Measurements from ENCODE around the gene FAM98B. TPM values are rescaled to one million over a fixed set of nuclear protein-coding genes. Genes with fewer than 3 reads are reported as not detected.

Gene FAM98B
- total RNA-seq, 4 donors from 2014 or later, result 5.2 to 12.2 (median 7.6) TPM

GRCh38 chr15:38522922-38523321, 69.0 kb downstream of the FAM98B start:
- TF ChIP-seq CTCF (IDR thresholded peaks at IDR 0.05) (no peak), POLR2AphosphoS5 (IDR thresholded peaks at IDR 0.05) (no peak), EP300 (IDR thresholded peaks at IDR 0.05; ENCODE audit: low read depth) (no peak), POLR2A (IDR thresholded peaks at IDR 0.05) (no peak)
- no peaks in the 10 kb centered on the region for H3K9me3 ChIP-seq
- H3K27ac ChIP-seq, result no peak overlapping the region
- H3K27me3 ChIP-seq, result no peaks in the 10 kb centered on the region
- H3K36me3 ChIP-seq, result no peaks in the 10 kb centered on the region
- WGBS, 2 donors (ENCODE audit: low coverage in 1 of 2), result 86 to 93% methylated on average over 3 to 4 of the region's 4 CpGs
- intact Hi-C loops (cut with DNase I; ENCODE audit: low total_unique reads) (no loop called here), in situ Hi-C loops (cut with MboI; ENCODE audit: low pct_ligation_motif_present in 1 of 4, low pct_unique_long_range_greater_than_20kb in 1 of 4, low sequenced_read_pairs in 3 of 4) (no loop called here)
- H3K4me1 ChIP-seq, result no peaks in the 10 kb centered on the region
- DNase-seq, result no peak
- no peak overlapping the region for H3K4me3 ChIP-seq

- Histone ChIP-seq H3K36me3 (no peaks in the 10 kb centered on the region), H3K27me3 (no peaks in the 10 kb centered on the region), H3K27ac (no peak overlapping the region), H3K4me1 (no peaks in the 10 kb centered on the region), H3K9me3 (no peaks in the 10 kb centered on the region), H3K4me3 (no peak overlapping the region)
- no peak for TF ChIP-seq POLR2A (IDR thresholded peaks at IDR 0.05)
- no peak for TF ChIP-seq CTCF (IDR thresholded peaks at IDR 0.05)
- no peak for TF ChIP-seq EP300 (IDR thresholded peaks at IDR 0.05; ENCODE audit: low read depth)
- TF ChIP-seq POLR2AphosphoS5 (IDR thresholded peaks at IDR 0.05), result no peak
- in situ Hi-C loops (cut with MboI; ENCODE audit: low pct_ligation_motif_present in 1 of 4, low pct_unique_long_range_greater_than_20kb in 1 of 4, low sequenced_read_pairs in 3 of 4), result no loop called here
- 94 to 96% methylated on average over 5 of the region's 5 CpGs for WGBS, 2 donors (ENCODE audit: low coverage in 1 of 2)
- intact Hi-C loops (cut with DNase I; ENCODE audit: low total_unique reads), result no loop called here
- no peak for DNase-seq
These were observed 70.2 kb downstream of the FAM98B start for GRCh38 chr15:38524156-38524555.

- no peak overlapping the region for H3K4me3 ChIP-seq
- in situ Hi-C loops (cut with MboI; ENCODE audit: low pct_ligation_motif_present in 1 of 4, low pct_unique_long_range_greater_than_20kb in 1 of 4, low sequenced_read_pairs in 3 of 4), result no loop called here
- intact Hi-C loops (cut with DNase I; ENCODE audit: low total_unique reads), result no loop called here
- TF ChIP-seq POLR2AphosphoS5 (IDR thresholded peaks at IDR 0.05) (no peak), CTCF (IDR thresholded peaks at IDR 0.05) (no peak), POLR2A (IDR thresholded peaks at IDR 0.05) (no peak), EP300 (IDR thresholded peaks at IDR 0.05; ENCODE audit: low read depth) (no peak)
- WGBS, 2 donors (ENCODE audit: low coverage in 1 of 2), result 89% methylated on average over 6 of the region's 6 CpGs; no CpG with 5 or more reads in 1 of the 2 donors
- H3K4me1 ChIP-seq, result no peaks in the 10 kb centered on the region
- no peaks in the 10 kb centered on the region for H3K9me3 ChIP-seq
- H3K27ac ChIP-seq, result no peak overlapping the region
- no peak for DNase-seq
- H3K27me3 ChIP-seq, result no peaks in the 10 kb centered on the region
- H3K36me3 ChIP-seq, result no peaks in the 10 kb centered on the region
These were observed 71.6 kb downstream of the FAM98B start for GRCh38 chr15:38525489-38525888.

- H3K36me3 ChIP-seq, result no peaks in the 10 kb centered on the region
- H3K4me1 ChIP-seq, result no peaks in the 10 kb centered on the region
- H3K9me3 ChIP-seq, result no peaks in the 10 kb centered on the region
- no peaks in the 10 kb centered on the region for H3K27me3 ChIP-seq
- in situ Hi-C loops (cut with MboI; ENCODE audit: low pct_ligation_motif_present in 1 of 4, low pct_unique_long_range_greater_than_20kb in 1 of 4, low sequenced_read_pairs in 3 of 4) (no loop called here), intact Hi-C loops (cut with DNase I; ENCODE audit: low total_unique reads) (no loop called here)
- WGBS, 2 donors (ENCODE audit: low coverage in 1 of 2), result 86% methylated on average over 2 of the region's 2 CpGs; no CpG with 5 or more reads in 1 of the 2 donors
- TF ChIP-seq EP300 (IDR thresholded peaks at IDR 0.05; ENCODE audit: low read depth), result no peak
- no peak for TF ChIP-seq CTCF (IDR thresholded peaks at IDR 0.05)
- no peak for TF ChIP-seq POLR2AphosphoS5 (IDR thresholded peaks at IDR 0.05)
- no peak for TF ChIP-seq POLR2A (IDR thresholded peaks at IDR 0.05)
- no peak overlapping the region for H3K4me3 ChIP-seq
- no peak overlapping the region for H3K27ac ChIP-seq
- no peak for DNase-seq
These were observed 72.2 kb downstream of the FAM98B start for GRCh38 chr15:38526158-38526557.
